HG03354 (cell line): ENCODE results near the gene VWA5A.

Experiments used
- ATAC-seq: cut with Tn5 transposase; IDR thresholded peaks from one replicate; pipeline ENCODE4 v1.9.1; 2021; ENCODE audit warnings: mild to moderate bottlenecking; ENCODE audit not compliant: unreplicated experiment, poor library complexity, severe bottlenecking

Gene VWA5A, protein sequence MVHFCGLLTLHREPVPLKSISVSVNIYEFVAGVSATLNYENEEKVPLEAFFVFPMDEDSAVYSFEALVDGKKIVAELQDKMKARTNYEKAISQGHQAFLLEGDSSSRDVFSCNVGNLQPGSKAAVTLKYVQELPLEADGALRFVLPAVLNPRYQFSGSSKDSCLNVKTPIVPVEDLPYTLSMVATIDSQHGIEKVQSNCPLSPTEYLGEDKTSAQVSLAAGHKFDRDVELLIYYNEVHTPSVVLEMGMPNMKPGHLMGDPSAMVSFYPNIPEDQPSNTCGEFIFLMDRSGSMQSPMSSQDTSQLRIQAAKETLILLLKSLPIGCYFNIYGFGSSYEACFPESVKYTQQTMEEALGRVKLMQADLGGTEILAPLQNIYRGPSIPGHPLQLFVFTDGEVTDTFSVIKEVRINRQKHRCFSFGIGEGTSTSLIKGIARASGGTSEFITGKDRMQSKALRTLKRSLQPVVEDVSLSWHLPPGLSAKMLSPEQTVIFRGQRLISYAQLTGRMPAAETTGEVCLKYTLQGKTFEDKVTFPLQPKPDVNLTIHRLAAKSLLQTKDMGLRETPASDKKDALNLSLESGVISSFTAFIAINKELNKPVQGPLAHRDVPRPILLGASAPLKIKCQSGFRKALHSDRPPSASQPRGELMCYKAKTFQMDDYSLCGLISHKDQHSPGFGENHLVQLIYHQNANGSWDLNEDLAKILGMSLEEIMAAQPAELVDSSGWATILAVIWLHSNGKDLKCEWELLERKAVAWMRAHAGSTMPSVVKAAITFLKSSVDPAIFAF

DNA sequence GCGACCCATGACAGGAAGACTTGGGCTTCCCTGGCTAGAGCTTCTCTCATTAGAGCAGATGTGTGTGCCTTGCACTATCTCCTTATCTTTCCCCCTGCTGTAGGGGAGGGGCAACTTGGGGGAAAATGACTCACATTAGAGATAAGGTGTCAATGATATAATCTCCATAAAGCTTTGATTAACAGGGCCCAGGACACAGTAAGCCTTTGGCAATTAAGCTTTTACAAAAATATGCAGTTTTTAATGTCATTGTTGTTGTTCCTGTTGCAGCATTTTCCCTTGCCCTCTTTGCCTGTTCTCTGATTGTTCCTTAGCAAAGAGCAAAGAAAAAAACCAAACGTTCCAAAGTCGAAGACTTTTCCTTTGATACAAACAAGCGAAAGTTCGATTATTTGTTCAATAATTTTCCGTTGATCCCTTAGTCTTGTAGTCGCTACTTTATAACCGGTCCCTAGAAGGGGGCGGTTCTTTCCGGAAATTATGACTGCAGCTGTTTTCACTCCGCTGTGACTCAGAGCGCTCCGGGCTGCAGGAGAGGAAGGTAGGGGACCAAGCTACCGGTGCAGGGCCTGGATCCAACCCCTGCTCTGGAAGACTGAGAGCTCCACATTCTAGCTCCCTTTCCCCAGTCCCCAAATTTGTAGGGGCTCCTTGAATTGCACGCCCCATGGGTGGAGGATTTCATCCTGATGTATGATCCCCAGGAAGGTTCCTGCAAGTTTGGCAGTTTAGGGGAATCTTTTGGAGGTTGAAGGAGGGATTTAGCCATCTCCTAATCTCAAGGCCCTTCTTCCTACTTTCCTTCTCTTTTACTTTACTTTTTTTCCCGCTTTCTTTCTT, at the start of gene VWA5A:
Gene VWA5A, plus strand, starts transcription at position 509 of the 840 bp plus-strand sequence. CDS start 2,062 bp downstream, outside the sequence.
- peak; percentile 100 for ATAC-seq

DNA sequence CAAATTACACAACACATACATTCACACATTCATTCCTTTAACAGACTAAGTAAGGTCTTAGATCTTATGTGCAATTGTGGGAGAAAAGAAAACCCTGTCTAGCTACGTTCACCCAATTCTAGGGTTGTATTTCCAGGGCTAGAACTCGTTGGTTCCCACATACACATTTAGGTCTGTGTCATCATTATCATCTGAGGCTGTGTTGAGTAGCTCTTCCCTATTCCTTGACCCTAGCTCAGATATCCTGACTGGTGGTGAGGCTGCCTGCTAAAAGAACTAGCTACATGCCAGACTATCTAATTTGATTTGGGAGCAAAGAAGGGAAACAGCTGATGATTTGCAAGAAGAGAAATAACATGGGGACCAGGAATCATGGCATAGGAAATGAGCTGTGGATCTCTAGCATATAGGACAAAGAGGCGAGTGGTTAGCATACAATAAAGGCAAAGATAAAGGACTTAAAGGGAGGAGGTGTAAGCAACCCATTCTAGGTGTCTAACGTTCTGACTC, 46.6 kb upstream of the VWA5A start:
- no peak for ATAC-seq

DNA sequence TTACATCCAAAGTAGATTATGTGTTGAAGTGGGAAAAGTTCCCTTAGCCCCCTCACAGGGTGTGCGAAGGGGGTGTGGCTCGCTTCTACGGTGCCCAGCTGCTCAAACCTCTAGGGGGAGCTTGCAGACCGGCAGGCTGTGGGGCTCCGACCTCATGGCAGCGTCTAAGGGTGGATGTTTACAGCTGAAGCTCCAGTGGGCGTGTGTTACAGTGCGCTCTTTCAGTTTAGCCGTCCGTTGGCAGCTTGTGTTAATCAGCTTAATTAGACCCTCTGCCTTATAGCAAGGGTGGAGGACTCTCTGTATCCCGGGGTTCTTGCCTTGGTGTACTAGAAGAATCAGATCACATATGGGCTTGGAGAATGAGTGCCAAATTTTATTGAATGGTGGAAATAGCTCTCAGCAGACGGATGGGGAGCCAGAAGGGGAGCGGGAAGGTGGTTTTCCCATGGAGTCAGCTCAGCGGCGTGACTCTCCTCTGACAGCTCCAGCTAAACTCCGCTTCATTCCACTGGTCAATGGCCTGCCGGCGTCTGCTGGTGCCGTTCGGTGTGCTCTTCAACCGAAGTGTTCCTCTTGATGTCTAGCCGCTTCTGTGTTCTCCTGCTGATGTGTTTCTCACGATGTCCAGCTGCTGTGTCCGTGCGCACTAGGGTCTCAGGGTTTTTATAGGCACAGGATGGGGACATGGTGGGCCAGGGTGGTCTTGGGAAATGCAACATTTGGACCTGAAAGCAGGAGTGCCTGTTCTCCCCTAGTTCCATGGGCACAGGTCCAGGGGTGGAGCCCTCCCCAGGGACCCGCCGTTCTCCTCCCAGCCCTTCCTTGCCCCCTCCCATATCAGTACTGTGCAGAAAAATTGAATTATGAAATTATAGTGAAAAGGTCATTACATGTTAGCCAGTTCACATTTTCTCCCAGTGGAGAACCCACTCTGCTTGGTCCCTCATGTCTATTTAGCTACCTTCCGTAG, 45.5 kb upstream of the VWA5A start:
- peak; percentile 86 for ATAC-seq

DNA sequence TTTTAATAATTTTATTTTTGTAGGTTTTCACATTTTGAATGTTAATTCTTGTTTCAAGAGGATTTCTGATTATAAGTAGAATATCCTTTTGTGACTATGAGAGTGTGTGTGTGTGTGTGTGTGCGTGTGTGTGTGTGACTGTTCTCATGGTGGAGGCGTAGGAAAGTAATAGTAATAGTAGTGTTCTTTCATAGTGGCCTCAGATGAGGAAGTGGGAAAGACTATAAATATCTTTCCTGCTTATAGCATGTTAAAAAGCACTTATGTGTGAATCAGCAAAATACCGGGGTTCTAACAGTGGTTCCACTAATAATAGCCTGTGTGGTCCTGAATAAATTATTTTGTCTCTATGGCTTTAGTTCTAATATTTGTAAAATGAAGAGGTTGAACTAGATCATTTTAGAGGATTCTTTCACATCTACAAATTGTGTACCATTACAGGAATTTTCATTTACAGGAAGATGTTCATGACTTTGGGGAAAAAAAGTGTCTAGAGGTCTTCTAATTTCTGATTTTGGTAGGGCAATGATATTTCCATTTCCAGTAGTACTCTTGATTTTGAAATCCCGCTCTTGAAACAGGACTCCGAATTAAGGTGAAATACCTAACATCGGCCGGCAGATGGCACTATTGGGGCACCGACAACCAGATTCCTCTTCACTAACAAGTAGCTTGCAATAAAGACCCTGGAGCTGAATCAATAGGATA, 44.2 kb upstream of the VWA5A start:
- peak; percentile 89 for ATAC-seq

GRCh38 chr11:124071623-124071948, 43.7 kb upstream of the VWA5A start:
- no peak for ATAC-seq

DNA sequence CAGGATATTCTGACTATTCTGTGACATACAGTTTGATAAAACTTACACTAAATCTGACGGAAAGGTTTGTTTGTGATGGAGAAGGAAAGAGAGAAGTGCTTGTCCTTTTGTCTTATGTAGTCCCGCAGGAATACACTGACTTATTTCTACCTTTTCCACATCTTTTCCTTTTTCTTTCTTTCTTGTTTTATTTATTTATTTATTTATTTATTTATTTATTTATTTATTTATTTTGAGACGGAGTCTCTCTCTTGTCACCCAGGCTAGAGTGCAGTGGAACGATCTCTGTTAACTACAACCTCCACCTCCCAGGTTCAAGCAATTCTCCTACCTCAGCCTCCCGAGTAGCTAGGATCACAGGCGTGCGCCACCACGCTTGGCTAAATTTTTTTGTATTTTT, 43.1 kb upstream of the VWA5A start:
- no peak for ATAC-seq

DNA sequence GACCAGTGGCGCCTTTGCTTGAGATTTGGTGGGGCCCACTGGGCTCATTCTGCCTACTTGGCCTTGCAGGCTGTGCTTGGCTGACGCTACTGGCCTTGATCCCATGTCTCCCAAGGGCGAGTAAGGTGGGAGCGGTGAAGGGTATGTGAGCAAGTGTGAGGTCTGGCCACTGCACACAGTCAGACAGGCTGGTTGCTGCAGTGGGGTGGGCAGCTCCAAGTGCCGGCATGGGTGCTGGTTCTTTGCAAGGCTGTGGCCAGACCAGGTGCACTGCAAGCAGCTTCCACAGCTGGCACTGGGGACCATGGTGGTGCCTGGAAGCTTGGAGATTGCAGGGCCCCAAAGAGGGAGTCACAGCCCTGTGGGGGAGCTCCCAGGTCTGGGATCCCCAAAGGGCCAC, 40.7 kb upstream of the VWA5A start:
- no peak for ATAC-seq

- ATAC-seq = no peak
These were observed 39.8 kb upstream of the VWA5A start for GRCh38 chr11:124075492-124075840.

DNA sequence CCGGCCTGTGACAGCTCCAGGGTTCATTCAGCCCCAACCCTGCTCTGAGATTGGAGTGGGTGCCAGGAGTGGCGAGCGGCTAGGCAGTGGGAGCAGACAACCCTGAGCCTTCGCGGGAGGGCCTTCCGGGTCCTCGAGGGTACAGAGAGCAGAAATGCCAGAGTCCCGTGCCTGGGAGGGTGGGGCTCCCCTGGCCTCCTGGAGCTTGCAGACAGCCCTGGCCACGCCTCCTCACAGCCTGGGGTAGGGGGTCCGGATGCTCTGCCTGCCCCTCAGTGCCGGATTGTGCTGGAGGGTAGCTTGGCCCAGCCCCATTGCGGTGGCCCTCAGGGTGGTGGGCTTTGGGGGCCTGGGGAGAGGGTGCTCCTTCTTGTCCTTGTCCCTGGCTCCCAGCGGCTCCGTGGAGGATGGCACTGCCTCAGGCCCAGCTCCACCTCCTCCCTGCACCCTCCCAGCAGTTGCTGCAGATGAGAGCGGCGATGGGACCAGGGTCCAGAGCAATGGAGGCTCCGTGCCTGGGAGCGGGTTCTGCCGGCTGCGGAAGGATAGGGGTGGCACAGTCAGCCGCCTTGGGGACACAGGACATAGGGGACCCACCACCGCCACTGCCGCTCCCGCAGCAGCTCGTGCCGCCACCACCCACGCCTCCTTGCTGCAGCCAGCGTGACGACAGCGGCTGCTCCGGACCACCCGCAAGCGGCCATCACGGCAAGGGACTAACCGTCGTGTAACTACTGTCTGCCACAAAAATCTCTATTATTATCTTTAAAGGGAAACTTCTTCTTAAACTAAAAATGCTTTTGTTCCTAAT, 39.2 kb upstream of the VWA5A start:
- ATAC-seq = peak; percentile 76

DNA sequence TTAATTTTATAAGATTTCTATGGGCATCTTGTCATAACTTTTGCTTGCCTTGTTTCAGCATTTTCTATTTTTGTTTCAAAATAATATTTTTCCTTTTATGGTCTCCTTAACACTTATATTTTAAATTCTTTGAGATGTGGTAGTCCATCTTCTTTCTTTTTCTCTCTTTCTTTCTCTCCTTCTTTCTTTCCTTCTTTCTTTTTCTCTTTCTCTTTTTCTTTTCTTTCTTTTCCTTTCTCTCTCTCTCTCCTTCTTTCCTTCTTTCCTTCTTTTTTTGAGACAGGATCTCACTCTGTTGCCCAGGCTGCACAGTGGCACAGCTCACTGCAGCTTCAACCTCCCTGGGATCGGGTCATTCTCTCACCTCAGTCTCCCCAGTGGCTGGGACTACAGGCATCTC, 38.0 kb upstream of the VWA5A start:
- no peak for ATAC-seq

- no peak for ATAC-seq
These were observed 36.7 kb upstream of the VWA5A start for GRCh38 chr11:124078591-124078990.

- ATAC-seq = no peak
These were observed 35.5 kb upstream of the VWA5A start for GRCh38 chr11:124079631-124080326.

DNA sequence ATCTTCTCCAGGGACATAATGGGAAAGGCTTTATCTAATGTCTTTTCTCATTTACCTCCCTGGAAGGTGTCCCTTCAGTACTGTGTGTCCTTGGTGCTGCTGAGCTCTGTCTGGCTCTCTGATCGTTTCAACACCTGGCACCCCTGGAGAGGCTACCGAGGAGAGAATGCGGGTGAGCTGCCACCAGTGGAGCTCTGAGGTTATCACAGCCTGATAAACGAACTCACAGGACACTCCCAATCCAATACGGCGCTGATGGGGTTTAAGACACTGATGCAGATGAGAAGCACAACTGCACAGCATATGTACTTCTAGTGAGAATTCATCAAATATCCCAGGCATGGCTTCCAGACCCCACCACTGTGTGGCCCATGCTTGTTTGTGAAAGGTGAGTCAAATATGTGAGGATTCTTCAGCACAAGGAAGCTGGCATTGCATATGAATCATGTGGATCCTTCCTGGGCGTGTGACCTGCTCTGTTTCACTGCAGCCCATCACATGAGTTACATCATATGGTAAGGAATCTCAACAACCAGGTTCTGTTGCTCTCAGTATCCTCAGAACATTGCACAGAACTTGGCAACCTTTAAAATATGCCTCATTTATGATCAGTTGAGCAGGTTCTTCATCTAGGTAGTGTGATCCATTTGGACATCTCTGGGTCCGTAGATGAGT, 34.8 kb upstream of the VWA5A start:
- ATAC-seq = no peak

GRCh38 chr11:124081483-124081882, 33.8 kb upstream of the VWA5A start:
- ATAC-seq = no peak

DNA sequence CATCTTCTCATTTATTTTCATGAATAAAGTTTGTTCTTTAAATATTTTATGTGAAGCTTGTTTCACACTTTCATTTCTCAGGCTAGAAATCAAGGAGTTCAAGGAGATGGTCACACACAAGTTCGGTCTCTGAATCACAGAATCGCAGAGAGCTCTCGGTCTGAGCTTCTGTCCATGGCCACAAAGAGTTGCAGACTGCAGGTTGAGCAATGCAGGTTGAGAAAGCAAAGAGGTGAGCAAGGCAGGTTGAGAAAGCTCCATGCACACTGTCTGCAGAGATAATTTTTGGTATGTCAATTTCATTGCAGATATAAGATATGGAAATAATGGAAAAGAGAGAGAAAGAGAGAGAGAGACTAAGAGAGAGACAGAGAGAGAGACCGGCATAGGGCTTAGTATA, 32.9 kb upstream of the VWA5A start:
- no peak for ATAC-seq

- no peak for ATAC-seq
These were observed 29.7 kb upstream of the VWA5A start for GRCh38 chr11:124085583-124085982.
